NT2/D1 (cell line): ENCODE data around the gene STAG1.

Experiments
- YY1 ChIP-seq: IDR thresholded peaks from 2 replicates; pipeline ENCODE4 v1.6.1; 2011; ENCODE audit not compliant: insufficient read length, insufficient read depth
- ZNF274 ChIP-seq: IDR thresholded peaks from 2 replicates; pipeline ENCODE4 v1.6.1; 2011; ENCODE audit warnings: mild to moderate bottlenecking, low read depth, low read length

DNA sequence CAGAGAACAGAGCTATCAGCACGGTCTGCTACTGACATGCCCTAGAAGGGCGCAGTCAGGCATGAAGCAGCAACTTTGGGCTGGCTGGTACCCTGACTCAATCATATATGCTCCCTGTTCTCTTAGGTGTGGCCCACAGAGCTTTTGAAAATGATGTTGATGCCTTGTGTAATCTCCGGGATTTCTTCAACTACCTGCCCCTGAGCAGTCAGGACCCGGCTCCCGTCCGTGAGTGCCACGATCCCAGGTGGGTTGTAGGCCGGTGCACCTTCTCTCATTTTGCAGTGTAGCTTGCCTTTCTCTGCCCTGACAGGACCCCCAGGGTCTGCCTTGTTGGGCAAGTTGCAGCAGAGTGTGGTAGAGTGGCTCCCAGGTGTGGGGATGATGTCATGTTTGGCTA is 454.4 kb downstream of the STAG1 start:
- TF ChIP-seq YY1 (no peak), ZNF274 (no peak)
